ENCODE results near the gene PPM1B.

Gene PPM1B

DNA sequence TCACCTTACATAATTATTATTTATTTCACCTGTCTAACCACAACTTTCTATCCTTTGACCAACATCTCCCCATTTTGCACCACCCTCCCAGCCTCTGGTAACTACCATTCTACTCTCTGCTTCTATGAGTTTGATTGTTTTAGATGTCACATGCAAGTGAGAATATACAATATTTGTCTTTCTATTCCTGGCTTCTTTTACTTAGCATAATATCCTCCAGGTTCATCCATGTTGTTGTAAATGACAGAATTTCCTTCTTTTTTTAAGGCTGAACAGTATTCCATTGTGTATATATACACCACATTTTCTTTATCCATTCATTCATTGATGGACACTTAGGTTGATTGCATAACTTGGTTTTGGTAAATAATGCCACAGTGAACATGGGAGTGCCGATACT lies 24.0 kb downstream of the PPM1B start:
- Histone ChIP-seq H4K20me1 (ENCODE audit: insufficient read depth, low read length) (peaks cover 40% of the 10 kb centered on the region), H3K27ac (ENCODE audit: low read length) (no peak overlapping the region), H3K36me3 (ENCODE audit: insufficient read depth, low read length) (peaks cover 14% of the 10 kb centered on the region), H3K9me3 (ENCODE audit: insufficient read depth, low read length, severe bottlenecking) (no peaks in the 10 kb centered on the region), H3K27me3 (ENCODE audit: insufficient read depth, low read length, poor library complexity) (no peaks in the 10 kb centered on the region), H2AFZ (ENCODE audit: low read depth, low read length) (no peak overlapping the region), H3K4me2 (ENCODE audit: insufficient read depth, low read length) (no peak overlapping the region), H3K4me3 (ENCODE audit: low read depth in 1 of 2, low read length in 2 of 2) (no peak overlapping the region), H3K79me2 (ENCODE audit: insufficient read depth, low read length) (peaks cover 99% of the 10 kb centered on the region), H3K4me1 (ENCODE audit: insufficient read depth, low read length) (no peaks in the 10 kb centered on the region), H3K9ac (ENCODE audit: low read depth, low read length) (no peak overlapping the region)
- DNase-seq (no peak), ATAC-seq (ENCODE audit: insufficient read depth, low read depth) (no peak)
- TF ChIP-seq, protein P1, sequence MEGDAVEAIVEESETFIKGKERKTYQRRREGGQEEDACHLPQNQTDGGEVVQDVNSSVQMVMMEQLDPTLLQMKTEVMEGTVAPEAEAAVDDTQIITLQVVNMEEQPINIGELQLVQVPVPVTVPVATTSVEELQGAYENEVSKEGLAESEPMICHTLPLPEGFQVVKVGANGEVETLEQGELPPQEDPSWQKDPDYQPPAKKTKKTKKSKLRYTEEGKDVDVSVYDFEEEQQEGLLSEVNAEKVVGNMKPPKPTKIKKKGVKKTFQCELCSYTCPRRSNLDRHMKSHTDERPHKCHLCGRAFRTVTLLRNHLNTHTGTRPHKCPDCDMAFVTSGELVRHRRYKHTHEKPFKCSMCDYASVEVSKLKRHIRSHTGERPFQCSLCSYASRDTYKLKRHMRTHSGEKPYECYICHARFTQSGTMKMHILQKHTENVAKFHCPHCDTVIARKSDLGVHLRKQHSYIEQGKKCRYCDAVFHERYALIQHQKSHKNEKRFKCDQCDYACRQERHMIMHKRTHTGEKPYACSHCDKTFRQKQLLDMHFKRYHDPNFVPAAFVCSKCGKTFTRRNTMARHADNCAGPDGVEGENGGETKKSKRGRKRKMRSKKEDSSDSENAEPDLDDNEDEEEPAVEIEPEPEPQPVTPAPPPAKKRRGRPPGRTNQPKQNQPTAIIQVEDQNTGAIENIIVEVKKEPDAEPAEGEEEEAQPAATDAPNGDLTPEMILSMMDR (IDR thresholded peaks at IDR 0.05; ENCODE audit: borderline replicate concordance, extremely low read depth, low read length, poor library complexity, severe bottlenecking) = no peak
- no peak for TF ChIP-seq EZH2 (IDR thresholded peaks at IDR 0.05; ENCODE audit: borderline replicate concordance, low read depth, low read length, severe bottlenecking)

DNA sequence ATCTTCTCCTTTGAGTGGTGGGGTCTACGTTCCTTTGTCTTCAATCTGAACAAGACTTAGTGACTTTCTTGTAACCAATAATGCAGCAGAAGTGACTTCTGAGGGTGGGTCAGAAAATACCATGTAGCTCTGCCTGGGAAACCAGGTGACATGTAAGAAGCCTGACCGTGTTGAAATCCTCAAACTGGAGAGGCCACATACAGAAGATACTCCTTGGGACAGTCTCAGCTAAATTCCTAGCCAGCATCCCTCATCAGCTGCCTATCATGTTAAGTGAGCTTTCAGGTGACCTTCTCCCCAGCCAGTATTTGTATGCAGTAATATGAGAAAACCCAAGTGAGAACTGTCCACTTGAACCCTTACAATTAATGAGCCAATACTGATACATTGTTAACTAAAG lies 27.0 kb downstream of the PPM1B start:
- Histone ChIP-seq H3K4me3 (ENCODE audit: low read depth in 1 of 2, low read length in 2 of 2) (no peak overlapping the region), H3K4me1 (ENCODE audit: insufficient read depth, low read length) (no peaks in the 10 kb centered on the region), H2AFZ (ENCODE audit: low read depth, low read length) (no peak overlapping the region), H3K4me2 (ENCODE audit: insufficient read depth, low read length) (no peak overlapping the region), H3K9me3 (ENCODE audit: insufficient read depth, low read length, severe bottlenecking) (no peaks in the 10 kb centered on the region), H3K79me2 (ENCODE audit: insufficient read depth, low read length) (peaks cover 96% of the 10 kb centered on the region), H3K36me3 (ENCODE audit: insufficient read depth, low read length) (peaks cover 17% of the 10 kb centered on the region), H3K27ac (ENCODE audit: low read length) (no peak overlapping the region), H4K20me1 (ENCODE audit: insufficient read depth, low read length) (peaks cover 33% of the 10 kb centered on the region), H3K27me3 (ENCODE audit: insufficient read depth, low read length, poor library complexity) (no peaks in the 10 kb centered on the region), H3K9ac (ENCODE audit: low read depth, low read length) (no peak overlapping the region)
- DNase-seq (no peak), ATAC-seq (ENCODE audit: insufficient read depth, low read depth) (no peak)
- no peak for TF ChIP-seq EZH2 (IDR thresholded peaks at IDR 0.05; ENCODE audit: borderline replicate concordance, low read depth, low read length, severe bottlenecking)
- TF ChIP-seq, protein P1 (IDR thresholded peaks at IDR 0.05; ENCODE audit: borderline replicate concordance, extremely low read depth, low read length, poor library complexity, severe bottlenecking) = no peak

DNA sequence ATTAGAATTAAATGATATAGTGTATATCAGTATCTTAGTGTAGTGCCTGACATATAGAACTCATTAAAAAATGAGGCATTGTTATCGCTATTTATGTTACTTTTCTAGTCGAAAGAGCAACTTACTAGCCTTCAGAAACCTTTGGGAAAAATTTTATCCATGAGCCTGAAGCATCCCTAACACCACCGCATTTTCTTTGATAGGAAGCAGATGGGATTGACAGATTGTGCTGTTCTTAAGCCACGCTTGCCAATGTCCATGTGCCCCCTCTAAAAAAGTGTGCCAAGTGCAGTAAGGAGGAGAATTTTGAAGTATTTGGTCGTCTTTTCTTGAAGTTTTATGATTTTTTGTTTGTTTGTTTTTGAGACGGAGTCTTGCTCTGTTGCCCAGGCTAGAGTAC lies 29.1 kb downstream of the PPM1B start:
- Histone ChIP-seq H3K27me3 (ENCODE audit: insufficient read depth, low read length, poor library complexity) (no peaks in the 10 kb centered on the region), H3K4me2 (ENCODE audit: insufficient read depth, low read length) (no peak overlapping the region), H4K20me1 (ENCODE audit: insufficient read depth, low read length) (peaks cover 38% of the 10 kb centered on the region), H2AFZ (ENCODE audit: low read depth, low read length) (no peak overlapping the region), H3K9ac (ENCODE audit: low read depth, low read length) (no peak overlapping the region), H3K4me3 (ENCODE audit: low read depth in 1 of 2, low read length in 2 of 2) (no peak overlapping the region), H3K4me1 (ENCODE audit: insufficient read depth, low read length) (no peaks in the 10 kb centered on the region), H3K27ac (ENCODE audit: low read length) (no peak overlapping the region), H3K9me3 (ENCODE audit: insufficient read depth, low read length, severe bottlenecking) (no peaks in the 10 kb centered on the region), H3K36me3 (ENCODE audit: insufficient read depth, low read length) (peaks cover 29% of the 10 kb centered on the region), H3K79me2 (ENCODE audit: insufficient read depth, low read length) (peaks cover 96% of the 10 kb centered on the region)
- DNase-seq (no peak), ATAC-seq (ENCODE audit: insufficient read depth, low read depth) (no peak)
- TF ChIP-seq, protein P1 (IDR thresholded peaks at IDR 0.05; ENCODE audit: borderline replicate concordance, extremely low read depth, low read length, poor library complexity, severe bottlenecking) = no peak
- no peak for TF ChIP-seq EZH2 (IDR thresholded peaks at IDR 0.05; ENCODE audit: borderline replicate concordance, low read depth, low read length, severe bottlenecking)

DNA sequence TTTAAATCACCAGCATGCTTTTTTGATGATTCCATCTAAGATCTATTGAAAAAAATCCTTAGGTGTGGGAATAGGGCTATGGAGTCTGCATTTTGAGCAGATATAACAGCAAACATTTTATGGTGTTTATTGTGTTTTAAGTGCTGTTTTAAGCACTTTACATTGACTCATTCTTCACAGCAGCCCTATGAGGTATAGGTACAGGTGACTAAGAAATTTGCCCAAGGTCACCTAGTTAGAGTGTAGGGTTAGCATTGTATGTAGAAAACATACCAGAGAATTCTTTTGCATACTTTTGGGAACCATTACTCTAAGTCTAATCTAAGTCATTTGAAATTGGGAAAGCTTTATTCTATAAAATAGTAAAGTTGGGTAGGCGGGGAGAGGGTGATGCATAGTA lies 31.3 kb downstream of the PPM1B start:
- Histone ChIP-seq H3K36me3 (ENCODE audit: insufficient read depth, low read length) (peaks cover 34% of the 10 kb centered on the region), H4K20me1 (ENCODE audit: insufficient read depth, low read length) (peaks cover 36% of the 10 kb centered on the region), H3K4me1 (ENCODE audit: insufficient read depth, low read length) (no peaks in the 10 kb centered on the region), H3K4me2 (ENCODE audit: insufficient read depth, low read length) (no peak overlapping the region), H2AFZ (ENCODE audit: low read depth, low read length) (no peak overlapping the region), H3K27me3 (ENCODE audit: insufficient read depth, low read length, poor library complexity) (no peaks in the 10 kb centered on the region), H3K9ac (ENCODE audit: low read depth, low read length) (no peak overlapping the region), H3K4me3 (ENCODE audit: low read depth in 1 of 2, low read length in 2 of 2) (no peak overlapping the region), H3K9me3 (ENCODE audit: insufficient read depth, low read length, severe bottlenecking) (no peaks in the 10 kb centered on the region), H3K27ac (ENCODE audit: low read length) (no peak overlapping the region), H3K79me2 (ENCODE audit: insufficient read depth, low read length) (peaks cover 97% of the 10 kb centered on the region)
- DNase-seq (no peak), ATAC-seq (ENCODE audit: insufficient read depth, low read depth) (no peak)
- TF ChIP-seq, protein P1 (IDR thresholded peaks at IDR 0.05; ENCODE audit: borderline replicate concordance, extremely low read depth, low read length, poor library complexity, severe bottlenecking) = no peak
- TF ChIP-seq EZH2 (IDR thresholded peaks at IDR 0.05; ENCODE audit: borderline replicate concordance, low read depth, low read length, severe bottlenecking) = no peak

Measured in DND-41 (cell line).